Measurements from ENCODE around the gene QTRT2. TPM values are rescaled to one million over a fixed set of nuclear protein-coding genes. Genes with fewer than 3 reads are reported as not detected.

The QTRT2 gene
- total and polyA plus RNA-seq, 2 experiments from 2014 or later = 32.3 to 66.5 TPM

- no peak for ATAC-seq
- H3K36me3 ChIP-seq (ENCODE audit: insufficient read depth) = no peaks in the 10 kb centered on the region
- H3F3A ChIP-seq (replicated peaks; ENCODE audit: low read depth) = no peaks in the 10 kb centered on the region
- Mint-ChIP-seq H3K36me3 (ENCODE audit: low read depth) (no peaks in the 10 kb centered on the region), H3K4me1 (peaks cover 13% of the 10 kb centered on the region; the same call in 2 of the 3 replicates), H3K27ac (no peak overlapping the region), H3K9me3 (no peaks in the 10 kb centered on the region), H3K27me3 (ENCODE audit: insufficient read depth, low read depth, poor library complexity) (no peaks in the 10 kb centered on the region), H3K4me3 (no peak overlapping the region)
- no peak overlapping the region for H3K4me2 ChIP-seq
- H3K4me3 ChIP-seq = no peak overlapping the region
- no peak for TF ChIP-seq POLR2AphosphoS5 (IDR thresholded peaks at IDR 0.05; ENCODE audit: low read depth)
- TF ChIP-seq EZH2phosphoT487 (IDR thresholded peaks at IDR 0.05; ENCODE audit: unreplicated experiment) = no peak
- TF ChIP-seq NANOG (IDR thresholded peaks at IDR 0.05; ENCODE audit: borderline replicate concordance) = no peak
- no peak for TF ChIP-seq CTCF (conservative IDR thresholded peaks at IDR 0.05; ENCODE audit: low read depth in 2 of 2)
- no peak for TF ChIP-seq ZNF462 (CRISPR knock-in tag; IDR thresholded peaks at IDR 0.05)
- TF ChIP-seq REST (IDR thresholded peaks at IDR 0.05; ENCODE audit: unreplicated experiment) = no peak
- no peak for TF ChIP-seq EZH2 (IDR thresholded peaks at IDR 0.05; ENCODE audit: low read depth, unreplicated experiment)
- TF ChIP-seq ETS1 (IDR thresholded peaks at IDR 0.05) = no peak
- no peak for TF ChIP-seq ZNF114 (CRISPR knock-in tag; IDR thresholded peaks at IDR 0.05)
- no peak for TF ChIP-seq JUNB (IDR thresholded peaks at IDR 0.05; ENCODE audit: unreplicated experiment)
- TF ChIP-seq ZNF331 (CRISPR knock-in tag; IDR thresholded peaks at IDR 0.05; ENCODE audit: low read depth) = no peak
- no peak overlapping the region for H2AFZ ChIP-seq
- no peaks in the 10 kb centered on the region; the same call in 1 of the 2 replicates for H4K20me1 ChIP-seq (replicated peaks; ENCODE audit: insufficient read depth)
- no peaks in the 10 kb centered on the region for H3K9me2 ChIP-seq (ENCODE audit: insufficient read depth)
- DNase-seq (ENCODE audit: low spot score) = no peak
- no peak overlapping the region for H3K27ac ChIP-seq (ENCODE audit: low read depth)
- no peaks in the 10 kb centered on the region for H3K27me3 ChIP-seq (ENCODE audit: insufficient read depth)
- H3K79me2 ChIP-seq (replicated peaks; ENCODE audit: insufficient read depth) = no peaks in the 10 kb centered on the region
- no peaks in the 10 kb centered on the region; the same call in 1 of the 2 replicates for H3K4me1 ChIP-seq (ENCODE audit: insufficient read depth)
Observed at GRCh38 chr3:114025451-114025850, 31.1 kb upstream of the QTRT2 start.

Data from GM23338 (cell line).